Islet precursor cell (in vitro differentiated cells): ENCODE data around the gene SESN2.

Experiments used
- DNase-seq: peaks from one replicate; pipeline ENCODE4 v3.0.0-alpha.2; 2018

SESN2 gene

GRCh38 chr1:28249866-28250295, 9.4 kb upstream of the SESN2 start:
- no peak for DNase-seq

DNA sequence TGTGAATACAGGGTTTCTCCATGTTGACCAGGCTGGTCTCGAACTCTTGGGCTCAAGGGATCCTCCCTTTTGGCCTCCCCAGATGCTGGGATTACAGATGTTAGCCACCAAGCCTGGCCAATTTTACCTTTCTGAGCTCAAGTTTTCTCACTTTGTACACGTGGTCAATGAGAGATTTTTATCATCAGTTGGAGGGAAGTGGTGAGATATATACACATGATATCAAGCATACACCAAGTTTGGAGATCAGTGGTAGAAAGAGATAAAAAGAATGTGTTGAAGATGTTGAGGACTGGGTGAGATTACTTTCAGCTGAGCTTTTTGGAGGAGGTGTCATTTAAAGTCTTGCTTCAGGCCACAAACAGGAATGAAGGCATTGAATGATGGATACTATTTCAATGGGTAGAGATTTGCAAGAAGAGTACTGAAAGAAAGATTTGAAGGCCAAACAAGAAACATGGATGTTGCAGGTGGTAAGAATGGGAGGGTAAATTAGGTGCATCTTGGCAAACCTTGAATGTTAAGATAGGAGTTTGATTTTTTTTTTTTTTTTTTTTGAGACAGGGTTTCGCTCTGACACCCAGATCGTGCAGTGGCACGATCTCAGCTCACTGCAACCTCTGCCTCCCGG, 3.0 kb upstream of the SESN2 start:
- no peak for DNase-seq

- DNase-seq: no peak
Observed at GRCh38 chr1:28257736-28258135, 1.6 kb upstream of the SESN2 start.

DNA sequence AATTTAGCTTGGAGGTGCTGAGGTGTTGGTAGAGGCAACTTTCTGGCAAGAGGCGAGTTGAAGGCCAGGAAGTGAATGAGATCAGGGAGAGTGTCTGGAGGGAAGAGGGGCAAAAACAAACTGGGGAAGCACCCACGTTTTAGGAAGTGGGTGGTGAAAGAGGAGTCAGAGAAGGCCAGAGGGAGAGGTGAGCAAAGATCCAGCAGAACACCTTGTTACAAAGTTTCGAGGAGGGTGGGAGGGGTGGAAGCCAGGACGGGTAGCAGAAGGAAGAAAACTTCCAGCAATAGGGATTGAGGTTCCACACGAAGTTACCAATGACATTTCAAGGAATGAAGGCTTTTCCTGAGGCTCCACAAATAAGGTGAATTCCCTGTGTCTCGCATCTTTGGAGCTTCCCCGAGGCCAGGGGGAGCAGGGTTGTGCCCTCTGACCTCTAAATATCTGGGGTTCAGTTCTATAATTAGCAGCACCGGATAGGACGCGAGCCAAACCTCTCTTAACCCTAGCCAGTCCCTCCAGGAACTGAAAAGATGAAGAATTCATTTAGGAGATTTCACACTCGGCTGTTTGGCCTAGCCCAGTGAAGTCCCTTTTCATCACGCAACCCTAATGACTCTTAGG, 578 bp upstream of the SESN2 start:
- no peak for DNase-seq

GRCh38 chr1:28259934-28260802, 850 bp downstream of the SESN2 start:
- DNase-seq: peak; percentile 97

- no peak for DNase-seq
Observed at GRCh38 chr1:28260803-28261174, 1.5 kb downstream of the SESN2 start.

- DNase-seq: no peak
Observed at GRCh38 chr1:28264897-28265296, 5.6 kb downstream of the SESN2 start.

DNA sequence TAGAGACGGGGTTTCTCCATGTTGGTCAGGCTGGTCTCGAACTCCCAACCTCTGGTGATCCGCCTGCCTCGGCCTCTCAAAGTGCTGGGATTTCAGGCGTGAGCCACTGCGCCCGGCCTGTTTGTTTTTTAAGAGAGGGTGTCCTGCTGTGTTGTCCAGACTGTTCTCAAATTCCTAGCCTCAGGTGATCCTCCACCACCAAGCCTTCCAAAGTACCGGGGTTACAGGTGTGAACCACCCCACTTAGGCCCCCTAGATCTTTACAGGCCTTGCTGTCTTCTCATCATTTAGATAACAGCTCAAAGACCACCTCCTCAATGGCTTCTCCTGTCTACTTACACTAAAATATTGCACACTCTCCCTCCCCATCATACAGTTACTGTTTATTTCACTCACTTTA, 6.3 kb downstream of the SESN2 start:
- no peak for DNase-seq

- no peak for DNase-seq
Observed at GRCh38 chr1:28266920-28267322, 7.6 kb downstream of the SESN2 start.

- DNase-seq: no peak
Observed at GRCh38 chr1:28267633-28268032, 8.3 kb downstream of the SESN2 start.

GRCh38 chr1:28269529-28269928, 10.2 kb downstream of the SESN2 start:
- no peak for DNase-seq

GRCh38 chr1:28272215-28272852, 13.0 kb downstream of the SESN2 start:
- no peak for DNase-seq

- peak; percentile 84 for DNase-seq
Observed at GRCh38 chr1:28273216-28273860, 14.0 kb downstream of the SESN2 start.

DNA sequence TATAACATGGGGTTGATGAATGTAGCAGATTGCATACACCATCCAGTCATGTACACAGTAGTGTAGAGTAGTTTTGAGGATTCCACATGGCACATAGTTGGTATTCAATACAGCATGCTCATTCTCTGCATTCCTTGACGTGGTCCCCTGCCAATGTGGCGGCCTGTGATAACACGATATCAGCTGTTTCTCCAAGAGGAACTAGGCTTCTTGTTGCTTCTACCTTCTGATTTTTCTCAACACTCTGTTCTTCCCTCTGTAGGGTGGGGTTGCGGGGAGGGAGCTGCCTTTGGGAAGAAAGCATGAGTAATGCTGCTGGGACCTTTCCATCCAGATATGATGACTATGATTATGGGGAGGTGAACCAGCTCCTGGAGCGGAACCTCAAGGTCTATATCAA, 19.4 kb downstream of the SESN2 start:
- DNase-seq: no peak

DNA sequence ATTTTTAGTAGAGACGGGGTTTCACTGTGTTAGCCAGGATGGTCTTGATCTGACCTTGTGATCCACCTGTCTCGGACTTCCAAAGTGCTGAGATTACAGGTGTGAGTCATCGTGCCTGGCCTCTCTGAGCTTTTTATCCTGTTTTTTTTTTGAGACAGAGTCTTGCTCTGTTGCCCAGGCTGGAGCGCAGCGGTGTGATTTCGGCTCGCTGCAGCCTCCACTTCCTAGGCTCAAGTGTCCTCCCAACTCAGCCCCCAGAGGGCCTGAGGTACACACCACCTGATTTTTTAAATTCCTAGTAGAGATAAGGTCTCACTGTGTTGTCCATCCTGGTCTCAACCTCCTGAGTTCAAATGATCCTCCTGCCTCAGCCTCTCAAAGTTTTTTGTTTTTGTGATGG, 20.4 kb downstream of the SESN2 start:
- no peak for DNase-seq

DNA sequence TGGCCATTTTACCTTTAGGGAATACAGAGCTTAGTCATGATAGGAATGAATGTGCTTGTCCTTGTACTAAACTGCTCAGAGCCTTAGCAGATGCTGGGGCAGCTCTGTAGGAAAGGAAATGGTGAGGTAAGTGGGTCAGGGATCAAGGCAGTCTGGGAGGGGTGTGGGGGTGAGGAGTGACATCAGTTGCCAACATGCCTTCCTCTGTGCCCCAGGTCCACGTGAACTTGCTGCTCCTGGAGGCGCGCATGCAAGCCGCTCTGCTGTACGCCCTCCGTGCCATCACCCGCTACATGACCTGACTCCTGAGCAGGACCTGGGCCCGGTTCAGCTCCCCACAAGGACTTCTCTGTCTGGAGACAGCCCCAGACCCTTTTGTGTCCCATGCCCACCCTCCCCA, 21.2 kb downstream of the SESN2 start:
- DNase-seq: no peak

DNA sequence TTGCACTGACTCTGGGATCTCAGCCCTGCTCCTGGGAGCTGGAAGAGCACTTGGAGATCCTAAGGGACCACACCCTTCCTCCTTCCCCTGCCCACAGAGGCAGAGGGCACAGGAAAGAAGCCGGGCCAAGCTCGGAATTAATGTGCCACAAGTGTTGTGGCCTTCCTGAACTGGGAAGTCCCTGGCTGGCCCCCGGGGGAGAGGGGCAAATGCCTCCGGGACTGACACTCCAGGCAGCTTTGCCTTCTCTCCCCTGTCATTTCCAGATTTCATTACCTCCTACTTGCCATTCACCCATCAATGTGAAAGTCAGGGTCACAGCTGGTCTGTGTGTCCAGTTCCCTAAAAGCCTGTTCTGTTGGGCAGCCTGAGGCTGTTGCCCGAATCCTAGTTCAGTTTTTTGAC, 21.7 kb downstream of the SESN2 start:
- no peak for DNase-seq

DNA sequence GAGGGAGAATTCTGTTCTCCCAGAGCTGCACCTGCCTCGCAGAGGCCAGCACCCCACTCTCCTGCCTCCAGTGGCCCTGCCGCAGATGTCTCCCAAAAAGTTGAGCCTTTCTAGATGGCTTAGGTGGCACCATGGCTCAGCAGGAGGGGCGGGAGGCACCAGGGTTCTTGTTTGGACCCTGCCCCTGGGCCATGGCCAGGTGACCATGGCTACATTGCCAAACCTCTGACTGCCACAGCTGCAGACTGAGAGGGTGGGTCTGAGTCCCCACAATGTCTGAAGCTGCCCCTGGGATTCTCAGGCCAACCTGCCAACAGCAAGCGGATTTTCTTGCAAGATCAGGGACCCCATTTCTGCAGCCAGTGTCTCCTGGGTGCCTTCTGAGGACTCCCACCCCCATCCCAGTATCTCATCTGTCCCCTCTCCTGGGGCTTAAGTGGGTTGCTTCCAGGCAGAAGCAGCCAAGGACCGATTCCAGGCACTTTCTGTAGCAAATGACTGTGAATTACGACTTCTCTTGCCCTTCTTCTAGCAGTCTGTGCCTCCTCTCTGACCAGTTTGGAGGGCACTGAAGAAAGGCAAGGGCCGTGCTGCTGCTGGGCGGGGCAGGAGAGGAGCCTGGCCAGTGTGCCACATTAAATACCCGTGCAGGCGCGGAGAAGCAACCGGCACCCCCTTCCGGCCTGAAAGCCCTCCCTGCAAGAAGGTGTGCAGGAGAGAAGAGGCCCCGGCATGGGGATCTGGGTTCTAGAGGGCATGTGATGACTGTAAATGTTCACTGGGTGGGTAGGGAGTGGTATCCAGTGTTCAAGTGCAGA, 22.5 kb downstream of the SESN2 start:
- DNase-seq: no peak

- DNase-seq: no peak
Observed at GRCh38 chr1:28282426-28283407, 23.4 kb downstream of the SESN2 start.

DNA sequence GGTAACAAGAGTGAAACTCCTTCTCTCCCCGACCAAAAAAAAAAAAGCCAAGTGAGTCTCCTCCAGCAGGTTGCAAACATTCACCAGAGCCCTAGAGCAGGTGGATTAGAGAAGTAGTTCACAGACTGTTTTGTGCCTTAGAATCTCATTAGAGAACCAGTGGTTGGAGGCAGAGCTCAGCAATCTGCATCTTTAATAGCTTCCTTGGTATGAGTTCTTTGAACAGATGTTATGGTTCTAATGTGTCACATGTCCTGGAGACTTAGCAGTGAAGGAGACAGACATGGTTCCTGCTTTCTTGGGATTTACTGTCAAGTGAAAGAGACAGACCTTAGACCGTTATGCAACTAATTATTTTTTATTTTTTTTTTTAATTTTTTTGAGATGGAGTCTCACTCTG, 26.8 kb downstream of the SESN2 start:
- DNase-seq: no peak

DNA sequence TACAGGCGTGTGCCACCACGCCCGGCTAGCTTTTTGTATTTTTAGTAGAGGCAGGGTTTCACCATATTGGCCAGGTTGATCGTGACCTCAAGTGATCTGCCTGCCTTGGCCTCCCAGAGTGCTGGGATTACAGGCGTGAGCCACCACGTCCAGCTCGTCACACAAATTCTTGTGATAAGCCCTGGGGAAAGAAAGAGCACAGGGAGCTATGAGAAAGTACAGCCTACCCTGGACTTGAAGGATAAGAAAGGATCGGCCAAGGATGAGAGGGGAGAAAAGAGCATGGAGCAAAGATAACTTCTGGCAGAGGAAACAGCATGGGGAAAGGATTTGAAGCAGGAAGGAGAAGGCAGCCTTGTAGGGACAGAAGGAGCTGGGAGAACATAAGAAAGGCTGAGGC, 29.2 kb downstream of the SESN2 start:
- no peak for DNase-seq
